H1 (cell line): ENCODE results near the gene SYN1. TPM values are rescaled to one million over a fixed set of nuclear protein-coding genes. Genes with fewer than 3 reads are reported as not detected.

Source experiments
- CTCF ChIA-PET: fragments of 300-600 bp; sonication (Branson Sonifier 250); formaldehyde crosslinking; loops from one replicate; lab custom pipeline; 2021; ENCODE audit not compliant: partially characterized antibody; lab: Charles Lee
- POLR2A ChIA-PET: fragments of 300-600 bp; sonication (Branson Sonifier 250); formaldehyde crosslinking; loops from one replicate; lab custom pipeline; 2021; ENCODE audit warnings: inconsistent platforms; ENCODE audit not compliant: partially characterized antibody; lab: Charles Lee
- DNase-seq, 2 experiments: peaks; one replicate each; pipeline versions ENCODE4 v3.0.0 to v3.0.0-alpha.2; 2010 to 2022; ENCODE audit warnings: low spot score in 2 of 2, low read depth in 1 of 2, mixed read lengths in 1 of 2
- FAIRE-seq: peaks from 2 replicates; lab custom pipeline; 2011; peaks lifted over from hg19 to GRCh38; lab: Jason Lieb, UNC
- H2AFZ ChIP-seq: 2 replicates; pipeline ENCODE4 v1.8.1; 2012; ENCODE audit warnings: low read length, inconsistent platforms
- H2AK5ac ChIP-seq: 2 replicates; pipeline ENCODE4 v1.6.1; 2013; ENCODE audit warnings: low read depth, low read length
- H2BK120ac ChIP-seq: replicated peaks from 2 replicates; pipeline ENCODE3; 2013; ENCODE audit warnings: low read depth, low read length, inconsistent platforms
- H2BK12ac ChIP-seq: 2 replicates; pipeline ENCODE4 v1.6.1; 2013; ENCODE audit warnings: low read depth, low read length
- H2BK15ac ChIP-seq: 2 replicates; pipeline ENCODE4 v1.6.1; 2013; ENCODE audit warnings: low read length
- H2BK20ac ChIP-seq: 2 replicates; pipeline ENCODE4 v1.6.1; 2013; ENCODE audit warnings: low read length
- H2BK5ac ChIP-seq: 2 replicates; pipeline ENCODE4 v1.6.1; 2013; ENCODE audit warnings: low read depth, low read length
- H3K14ac ChIP-seq: 2 replicates; pipeline ENCODE4 v1.6.1; 2013; ENCODE audit warnings: inconsistent platforms; ENCODE audit not compliant: insufficient read length
- H3K18ac ChIP-seq: 2 replicates; pipeline ENCODE4 v1.6.1; 2013; ENCODE audit warnings: low read length; ENCODE audit errors: extremely low read depth
- H3K23ac ChIP-seq: 2 replicates; pipeline ENCODE4 v1.6.1; 2013; ENCODE audit warnings: inconsistent platforms; ENCODE audit not compliant: insufficient read length
- H3K23me2 ChIP-seq: 2 replicates; pipeline ENCODE4 v1.6.1; 2013; ENCODE audit warnings: low read depth, low read length
- H3K27ac ChIP-seq: 2 replicates; pipeline ENCODE4 v1.6.1; 2011; ENCODE audit warnings: low read depth, low read length, inconsistent platforms
- H3K27me3 ChIP-seq, 4 experiments: replicated peaks in 1 of 4; 1 replicate in 1 of 4; 2 replicates in 3 of 4; pipeline versions ENCODE4 v1.6.1 to v1.8.1; 2011 to 2013; ENCODE audit warnings: low read length in 3 of 4, mild to moderate bottlenecking in 3 of 4, inconsistent platforms in 2 of 4, mixed read lengths in 2 of 4, moderate library complexity in 1 of 4; ENCODE audit not compliant: control insufficient read depth in 3 of 4, insufficient read depth in 3 of 4; ENCODE audit errors: extremely low read depth in 1 of 4
- H3K36me3 ChIP-seq, 4 experiments: 2 replicates each; pipeline versions ENCODE4 v1.6.1 to v1.8.1; 2011 to 2013; ENCODE audit warnings: mild to moderate bottlenecking in 4 of 4, low read length in 3 of 4, moderate library complexity in 2 of 4, control low read depth in 1 of 4, inconsistent platforms in 1 of 4; ENCODE audit not compliant: insufficient read depth in 4 of 4, control insufficient read depth in 2 of 4
- H3K4ac ChIP-seq: replicated peaks from 2 replicates; pipeline ENCODE3; 2013; ENCODE audit warnings: low read length, low read depth, mixed read lengths, inconsistent platforms; ENCODE audit not compliant: insufficient read length
- H3K4me1 ChIP-seq, 4 experiments: replicated peaks in 1 of 4; 1 replicate in 1 of 4; 2 replicates in 3 of 4; pipeline versions ENCODE4 v1.6.1 to v1.8.1; 2011 to 2013; ENCODE audit warnings: low read length in 3 of 4, inconsistent platforms in 2 of 4, mixed read lengths in 1 of 4; ENCODE audit not compliant: insufficient read depth in 4 of 4, control insufficient read depth in 3 of 4
- H3K4me2 ChIP-seq, 2 experiments: 2 replicates each; pipeline versions ENCODE4 v1.6.1 to v1.8.1; 2011 to 2013; ENCODE audit warnings: low read depth in 2 of 2, low read length in 2 of 2, control low read depth in 1 of 2, inconsistent platforms in 1 of 2, mild to moderate bottlenecking in 1 of 2; ENCODE audit not compliant: insufficient read depth in 1 of 2
- H3K4me3 ChIP-seq, 4 experiments: fragments of 200-600, 300-600 bp in 1 of 4; sonication (generic), shearing (Covaris generic), sonication (Bioruptor Twin) in 1 of 4; 2 replicates each; pipeline versions ENCODE4 v1.5.1 to v1.8.1; 2011 to 2016; ENCODE audit warnings: low read length in 4 of 4, low read depth in 3 of 4, control low read depth in 2 of 4, inconsistent platforms in 2 of 4, mild to moderate bottlenecking in 2 of 4, mixed read lengths in 1 of 4, moderate library complexity in 1 of 4; ENCODE audit not compliant: insufficient read depth in 2 of 4; ENCODE audit errors: extremely low read depth in 1 of 4
- H3K56ac ChIP-seq: replicated peaks from 2 replicates; pipeline ENCODE3; 2013; ENCODE audit warnings: low read depth, mild to moderate bottlenecking, mixed read lengths, low read length, inconsistent platforms; ENCODE audit not compliant: insufficient read length
- H3K79me1 ChIP-seq: 2 replicates; pipeline ENCODE4 v1.6.1; 2013; ENCODE audit warnings: low read depth, low read length, control low read depth
- H3K79me2 ChIP-seq, 2 experiments: 2 replicates each; pipeline versions ENCODE4 v1.6.1 to v1.8.1; 2012 to 2013; ENCODE audit warnings: low read length in 2 of 2, mild to moderate bottlenecking in 2 of 2, inconsistent platforms in 1 of 2; ENCODE audit not compliant: insufficient read depth in 2 of 2, control insufficient read depth in 1 of 2
- H3K9ac ChIP-seq, 4 experiments: replicated peaks in 1 of 4; 1 replicate in 1 of 4; 2 replicates in 3 of 4; pipeline versions ENCODE4 v1.6.1 to v1.8.1; 2011 to 2013; ENCODE audit warnings: low read depth in 3 of 4, low read length in 3 of 4, control low read depth in 2 of 4, mild to moderate bottlenecking in 2 of 4, moderate library complexity in 2 of 4, inconsistent platforms in 1 of 4; ENCODE audit errors: extremely low read depth in 1 of 4
- H3K9me3 ChIP-seq, 2 experiments: 2 replicates each; pipeline versions ENCODE4 v1.6.1 to v1.8.1; 2012 to 2013; ENCODE audit warnings: mild to moderate bottlenecking in 2 of 2, moderate library complexity in 2 of 2, control low read depth in 1 of 2, inconsistent platforms in 1 of 2, low read depth in 1 of 2, low read length in 1 of 2, mixed read lengths in 1 of 2; ENCODE audit not compliant: insufficient read depth in 2 of 2
- H4K20me1 ChIP-seq, 2 experiments: replicated peaks in 1 of 2; 2 replicates each; pipeline versions ENCODE3 to v1.8.1; 2011 to 2013; ENCODE audit warnings: inconsistent platforms in 2 of 2, low read length in 2 of 2, mild to moderate bottlenecking in 1 of 2; ENCODE audit not compliant: insufficient read depth in 2 of 2, control insufficient read depth in 1 of 2
- H4K5ac ChIP-seq: 2 replicates; pipeline ENCODE4 v1.6.1; 2013; ENCODE audit warnings: low read length, low read depth, mixed read lengths, inconsistent platforms; ENCODE audit not compliant: insufficient read length
- H4K8ac ChIP-seq: 2 replicates; pipeline ENCODE4 v1.8.0; 2013; ENCODE audit warnings: mild to moderate bottlenecking, moderate library complexity, low read length, inconsistent platforms; ENCODE audit not compliant: insufficient read depth; ENCODE audit errors: extremely low read depth
- H4K91ac ChIP-seq: replicated peaks from 2 replicates; pipeline ENCODE3; 2013; ENCODE audit warnings: low read length, mixed read lengths, inconsistent platforms; ENCODE audit not compliant: insufficient read length
- WGBS, 2 experiments: shearing (Covaris generic) in 1 of 2; methylation state at CpG; one replicate each; pipeline versions ENCODE4 v1.1.6 to v1.1.7; 2013 to 2015; ENCODE audit warnings: low lambda C conversion rate in 2 of 2, mixed read lengths in 2 of 2, inconsistent platforms in 1 of 2, low coverage in 1 of 2, missing lambda C conversion rate in 1 of 2; ENCODE audit not compliant: insufficient replicate concordance in 2 of 2, insufficient coverage in 1 of 2, insufficient read length in 1 of 2; ENCODE audit errors: extremely low coverage in 1 of 2, missing lambda C conversion rate in 1 of 2; 5-methylcytosine and 5-hydroxymethylcytosine counted together
- polyA plus RNA-seq, 7 experiments: library from polyadenylated mRNA; depleted of rRNA in 3 of 7; stranded (reverse) in 5 of 7; unstranded in 2 of 7; fragments of >200 nt in 5 of 7; fragments of 200-250 nt in 2 of 7; gene quantifications; 1 replicate in 5 of 7; 2 replicates in 1 of 7; 4 replicates in 1 of 7; pipeline versions ENCODE4 v1.2.1 to v1.2.3, GENCODE V29; 2011 to 2013; ENCODE audit warnings: missing spikeins in 2 of 7, mixed read lengths in 2 of 7
- total RNA-seq: library from RNA; stranded (reverse); fragmentation: NEBNext Ultra II Directional; extraction: Animal tissue kit (Norgen Biotek cat#: 25700); gene quantifications from 2 replicates; pipeline ENCODE4 v1.2.1, GENCODE V29; 2021
- TF ChIP-seq, protein P1 (sequence below): IDR thresholded peaks from 2 replicates; pipeline ENCODE4 v1.6.1; 2012; ENCODE audit warnings: low read length, inconsistent platforms

Gene SYN1
- total and polyA plus RNA-seq, 2 of the 8 experiments (the other 6 are each of a cell fraction or from before 2014, with no cell fraction given) = 2.1 to 14.1 TPM

DNA sequence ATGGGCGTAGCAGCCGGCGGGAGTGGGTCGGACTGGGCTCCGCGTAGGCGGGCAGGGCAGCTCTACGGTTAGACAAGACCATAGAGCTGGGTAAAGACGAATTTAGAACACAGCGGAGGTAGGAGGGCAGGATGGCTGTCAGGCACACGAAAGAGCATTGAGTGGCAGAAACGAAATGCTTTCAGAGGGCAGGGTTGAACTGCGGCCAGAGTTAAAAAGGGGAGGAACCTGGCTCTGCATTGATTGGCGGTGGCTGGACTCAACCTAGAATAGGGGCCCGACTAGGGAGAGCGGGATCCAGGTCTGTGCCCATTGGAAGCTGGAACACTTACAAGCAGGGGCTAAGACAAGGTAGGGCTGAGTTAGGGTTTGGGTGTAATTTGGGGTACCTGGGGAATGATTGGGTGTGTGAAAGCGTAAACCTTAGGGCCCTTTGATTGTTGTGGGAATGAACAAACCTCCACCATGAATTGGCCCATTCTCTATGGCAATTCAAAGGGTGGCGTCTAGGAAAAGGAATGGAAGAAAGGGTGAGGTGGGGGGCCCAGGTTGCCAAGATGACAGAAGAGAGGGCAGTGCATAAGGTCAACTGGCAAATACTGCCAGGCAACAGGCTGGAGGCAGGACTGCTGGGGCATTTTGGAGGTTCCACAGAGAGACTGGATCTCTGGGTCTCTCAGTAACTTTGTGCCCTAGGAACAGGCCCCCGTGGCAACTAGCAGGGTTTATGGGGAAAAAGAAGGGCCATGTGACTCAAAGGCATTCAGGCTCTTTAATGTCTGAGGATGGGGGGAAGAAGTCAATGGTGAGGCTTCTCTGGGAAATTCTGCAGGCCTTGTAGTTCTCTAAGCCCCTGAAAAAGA, 31.6 kb upstream of the SYN1 start:
- WGBS, 2 experiments = 12% methylated on average over 17 of the region's 19 CpGs; no CpG with 5 or more reads in 1 of the 2 experiments
- ChIA-PET POLR2A (no interaction called here), CTCF (interaction anchor here (1.3 kb wide), 1 partner anchor 9 kb away, joined by 4 read pairs; no protein-coding TSS in a partner anchor)
- Histone ChIP-seq H3K23me2 (no peaks in the 10 kb centered on the region; the same call in 1 of the 2 replicates), H2BK20ac (no peak overlapping the region), H2AK5ac (no peak overlapping the region), H2BK15ac (no peak overlapping the region), H3K79me1 (no peaks in the 10 kb centered on the region; the same call in 1 of the 2 replicates), H2BK12ac (no peak overlapping the region), H3K4me3 (peak overlapping the region; percentile 54 to 69 (median 64); a peak in 7 of 8 replicates), H4K8ac (no peak overlapping the region), H3K27ac (peak overlapping the region; percentile 73), H4K91ac (no peak overlapping the region), H4K20me1 (peaks cover 0 to 1% of the 10 kb centered on the region in 2 experiments), H3K4me2 (peak overlapping the region; percentile 82 to 92), H3K56ac (no peak overlapping the region), H3K23ac (no peak overlapping the region), H3K36me3 (peaks cover 0 to 6% (median 3%) of the 10 kb centered on the region in 4 experiments; a peak in 3 of 8 replicates), H3K79me2 (peaks cover 4 to 18% of the 10 kb centered on the region in 2 experiments; a peak in 3 of 4 replicates), H3K18ac (no peak overlapping the region; the same call in 1 of the 2 replicates), H4K5ac (no peak overlapping the region), H3K14ac (no peak overlapping the region), H2BK5ac (no peak overlapping the region; the same call in 1 of the 2 replicates), H2BK120ac (no peak overlapping the region), H3K27me3 (no peaks in the 10 kb centered on the region), H2AFZ (peak overlapping the region; percentile 76; the same call in 1 of the 2 replicates), H3K9ac (peak overlapping the region in 3 of 4 experiments; percentile 48 to 74 (median 68); a peak in 6 of 7 replicates), H3K4ac (no peak overlapping the region), H3K4me1 (peaks cover 0 to 6% (median 1%) of the 10 kb centered on the region in 4 experiments; a peak in 3 of 7 replicates), H3K9me3 (no peaks in the 10 kb centered on the region)
- DNase-seq = no peak
- FAIRE-seq = peak; percentile 32
- TF ChIP-seq, protein P1, sequence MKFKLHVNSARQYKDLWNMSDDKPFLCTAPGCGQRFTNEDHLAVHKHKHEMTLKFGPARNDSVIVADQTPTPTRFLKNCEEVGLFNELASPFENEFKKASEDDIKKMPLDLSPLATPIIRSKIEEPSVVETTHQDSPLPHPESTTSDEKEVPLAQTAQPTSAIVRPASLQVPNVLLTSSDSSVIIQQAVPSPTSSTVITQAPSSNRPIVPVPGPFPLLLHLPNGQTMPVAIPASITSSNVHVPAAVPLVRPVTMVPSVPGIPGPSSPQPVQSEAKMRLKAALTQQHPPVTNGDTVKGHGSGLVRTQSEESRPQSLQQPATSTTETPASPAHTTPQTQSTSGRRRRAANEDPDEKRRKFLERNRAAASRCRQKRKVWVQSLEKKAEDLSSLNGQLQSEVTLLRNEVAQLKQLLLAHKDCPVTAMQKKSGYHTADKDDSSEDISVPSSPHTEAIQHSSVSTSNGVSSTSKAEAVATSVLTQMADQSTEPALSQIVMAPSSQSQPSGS = no peak
